Esophagus squamous epithelium (tissue), 5 donors: Measurements from ENCODE around the gene PIEZO1. TPM values are rescaled to one million over a fixed set of nuclear protein-coding genes. Genes with fewer than 3 reads are reported as not detected.

Experiments
- DNase-seq: peaks from one replicate; lab custom pipeline; 2025; lab: John Stamatoyannopoulos, UW
- H3K27ac ChIP-seq, 4 donors: fragments of 200-600 bp; sonication (generic); one replicate each; pipeline ENCODE4 v1.5.1; 2016 to 2019; ENCODE audit warnings: mild to moderate bottlenecking in 1 of 4
- H3K27me3 ChIP-seq, 4 donors: fragments of 200-600 bp; sonication (generic); 1 replicate in 3 of 4; 2 replicates in 1 of 4; pipeline versions ENCODE4 v1.5.1 to v1.6.0; 2017 to 2021; ENCODE audit warnings: antibody characterized with exemption in 1 of 4
- H3K36me3 ChIP-seq, 3 donors: fragments of 200-600 bp; sonication (generic); one replicate each; pipeline ENCODE4 v1.5.1; 2016 to 2019
- H3K4me1 ChIP-seq, 3 donors: fragments of 200-600 bp; sonication (generic); one replicate each; pipeline ENCODE4 v1.5.1; 2017 to 2019
- H3K4me3 ChIP-seq, 4 donors: fragments of 200-600 bp; sonication (generic); 1 replicate in 3 of 4; 2 replicates in 1 of 4; pipeline ENCODE4 v1.5.1; 2016 to 2019; ENCODE audit warnings: mild to moderate bottlenecking in 2 of 4, moderate library complexity in 1 of 4
- H3K9me3 ChIP-seq, 3 donors: fragments of 200-600 bp; sonication (generic); one replicate each; pipeline ENCODE4 v1.5.1; 2016 to 2019
- POLR2A ChIP-seq, 4 donors: fragments of 450-650 bp; IDR thresholded peaks; one replicate each; pipeline ENCODE4 v1.6.1; 2017; ENCODE audit warnings: antibody characterized with exemption in 4 of 4, mild to moderate bottlenecking in 4 of 4, moderate library complexity in 3 of 4
- WGBS, 2 donors: methylation state at CpG; one replicate each; pipeline ENCODE4 v1.1.5; 2018; 5-methylcytosine and 5-hydroxymethylcytosine counted together
- intact Hi-C: fragments of 100-400 bp; cut with DNase I; formaldehyde crosslinking; loops from one replicate; pipeline ENCODE4 v1.15.0; 2022
- total RNA-seq, 4 donors: library from RNA; depleted of rRNA; stranded (reverse); fragments of >200 nt; gene quantifications; one replicate each; pipeline ENCODE4 v1.1.0, GENCODE V29; 2016
- TF ChIP-seq, protein P1 (sequence below), 6 experiments: fragments of 450-650 bp in 4 of 6; fragments of 200-600 bp in 2 of 6; sonication (generic) in 2 of 6; IDR thresholded peaks; one replicate each; pipeline ENCODE4 v1.5.1; 2016 to 2019; ENCODE audit warnings: antibody characterized with exemption in 6 of 6, mild to moderate bottlenecking in 4 of 6, moderate library complexity in 4 of 6
- donor health status: DM: yes; HTN: yes; CAD: no.

PIEZO1 gene
- total RNA-seq, 4 donors from 2014 or later = 46.0 to 131 (median 103) TPM

DNA sequence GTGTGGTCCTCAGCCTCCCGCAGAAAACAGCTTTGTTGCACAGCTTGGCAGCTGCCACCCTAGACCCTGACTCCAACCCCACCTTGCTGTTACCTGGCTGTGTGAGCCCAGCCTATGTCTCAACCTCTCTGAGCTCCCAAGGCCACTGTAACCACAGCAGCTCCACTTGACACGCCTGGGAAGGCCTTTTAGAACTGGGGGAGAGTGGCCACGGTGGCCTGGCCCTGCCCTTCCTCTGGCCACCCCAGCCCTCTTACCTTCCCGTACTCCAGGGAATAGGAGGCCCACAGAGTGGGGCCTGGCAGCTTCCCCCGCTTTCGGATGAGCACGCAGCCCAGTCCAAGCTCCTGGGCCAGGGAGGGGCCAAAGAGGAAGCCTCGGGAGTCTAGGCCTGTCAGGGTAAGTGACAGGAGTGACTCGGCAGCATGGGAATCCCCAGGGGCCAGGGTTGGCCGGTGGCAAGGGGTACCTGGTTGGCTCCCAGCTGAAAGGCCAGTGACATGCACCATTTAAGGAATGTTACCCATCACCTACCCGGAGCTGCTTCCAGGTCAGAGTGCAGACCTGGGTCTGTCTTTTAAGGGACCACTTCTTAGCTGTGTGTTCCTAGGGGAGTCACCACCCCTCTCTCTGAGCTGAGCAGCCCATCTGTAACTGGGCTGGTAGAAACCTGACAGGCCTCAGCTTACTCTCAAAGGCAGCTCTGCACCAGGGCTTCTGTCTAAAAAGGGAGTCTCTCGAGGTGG, 25.3 kb upstream of the PIEZO1 start:
- no peaks in the 10 kb centered on the region for H3K27me3 ChIP-seq
- DNase-seq = no peak
- peak overlapping the region; percentile 64 to 99 (median 74) for H3K4me3 ChIP-seq
- H3K36me3 ChIP-seq = peaks cover 7 to 27% (median 14%) of the 10 kb centered on the region in 3 donors
- 27 to 57% methylated on average over 1 to 3 of the region's 12 CpGs for WGBS, 2 donors
- H3K27ac ChIP-seq = peak overlapping the region; percentile 92 to 98 (median 94)
- TF ChIP-seq POLR2A (IDR thresholded peaks at IDR 0.05) = no peak
- TF ChIP-seq, protein P1, sequence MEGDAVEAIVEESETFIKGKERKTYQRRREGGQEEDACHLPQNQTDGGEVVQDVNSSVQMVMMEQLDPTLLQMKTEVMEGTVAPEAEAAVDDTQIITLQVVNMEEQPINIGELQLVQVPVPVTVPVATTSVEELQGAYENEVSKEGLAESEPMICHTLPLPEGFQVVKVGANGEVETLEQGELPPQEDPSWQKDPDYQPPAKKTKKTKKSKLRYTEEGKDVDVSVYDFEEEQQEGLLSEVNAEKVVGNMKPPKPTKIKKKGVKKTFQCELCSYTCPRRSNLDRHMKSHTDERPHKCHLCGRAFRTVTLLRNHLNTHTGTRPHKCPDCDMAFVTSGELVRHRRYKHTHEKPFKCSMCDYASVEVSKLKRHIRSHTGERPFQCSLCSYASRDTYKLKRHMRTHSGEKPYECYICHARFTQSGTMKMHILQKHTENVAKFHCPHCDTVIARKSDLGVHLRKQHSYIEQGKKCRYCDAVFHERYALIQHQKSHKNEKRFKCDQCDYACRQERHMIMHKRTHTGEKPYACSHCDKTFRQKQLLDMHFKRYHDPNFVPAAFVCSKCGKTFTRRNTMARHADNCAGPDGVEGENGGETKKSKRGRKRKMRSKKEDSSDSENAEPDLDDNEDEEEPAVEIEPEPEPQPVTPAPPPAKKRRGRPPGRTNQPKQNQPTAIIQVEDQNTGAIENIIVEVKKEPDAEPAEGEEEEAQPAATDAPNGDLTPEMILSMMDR (IDR thresholded peaks at IDR 0.05) = no peak
- peaks cover 30 to 68% (median 35%) of the 10 kb centered on the region in 3 donors for H3K4me1 ChIP-seq
- intact Hi-C loops = loop anchor here (5.0 to 10.0 kb wide), 2 partner anchors 47 to 354 kb away; partner anchors contain the start of genes GALNS and TRAPPC2L
- H3K9me3 ChIP-seq = no peaks in the 10 kb centered on the region

DNA sequence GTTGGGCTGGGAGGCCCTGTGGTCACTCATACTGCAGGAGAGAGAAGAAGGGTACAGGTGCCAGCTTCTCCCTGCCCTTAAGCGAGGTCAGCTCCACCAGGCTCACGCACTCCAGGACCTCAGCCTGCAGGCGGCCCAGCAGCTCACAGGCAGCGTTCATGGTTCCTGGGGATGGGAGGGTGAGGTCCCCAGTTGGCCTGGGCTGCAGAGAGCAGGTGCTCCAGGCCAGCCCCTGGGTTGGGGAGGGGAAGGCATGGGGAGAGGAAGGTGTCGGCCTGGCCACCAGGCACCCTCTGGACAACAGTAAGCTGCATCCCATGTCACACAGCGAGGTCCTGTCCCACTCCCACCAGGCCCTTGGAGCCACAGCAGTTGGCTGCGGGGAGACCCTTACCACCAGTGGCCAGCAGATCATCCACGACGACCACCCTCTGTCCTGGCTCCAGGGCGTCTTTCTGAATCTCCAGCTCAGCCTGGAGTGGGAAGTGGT, 24.7 kb upstream of the PIEZO1 start:
- peaks cover 35 to 74% (median 40%) of the 10 kb centered on the region in 3 donors for H3K4me1 ChIP-seq
- no peaks in the 10 kb centered on the region for H3K9me3 ChIP-seq
- intact Hi-C loops = loop anchor here (5.0 to 10.0 kb wide), 2 partner anchors 48 to 355 kb away; partner anchors contain the start of genes GALNS and TRAPPC2L
- no peak for TF ChIP-seq POLR2A (IDR thresholded peaks at IDR 0.05)
- TF ChIP-seq, protein P1 (IDR thresholded peaks at IDR 0.05) = no peak
- peak overlapping the region in 2 of 4 donors; percentile 74 to 99 for H3K4me3 ChIP-seq
- no peak for DNase-seq
- peaks cover 7 to 27% (median 14%) of the 10 kb centered on the region in 3 donors for H3K36me3 ChIP-seq
- H3K27ac ChIP-seq = peak overlapping the region in 2 of 4 donors; percentile 92 to 98
- H3K27me3 ChIP-seq = no peaks in the 10 kb centered on the region
- 83 to 85% methylated on average over 1 to 4 of the region's 10 CpGs for WGBS, 2 donors

DNA sequence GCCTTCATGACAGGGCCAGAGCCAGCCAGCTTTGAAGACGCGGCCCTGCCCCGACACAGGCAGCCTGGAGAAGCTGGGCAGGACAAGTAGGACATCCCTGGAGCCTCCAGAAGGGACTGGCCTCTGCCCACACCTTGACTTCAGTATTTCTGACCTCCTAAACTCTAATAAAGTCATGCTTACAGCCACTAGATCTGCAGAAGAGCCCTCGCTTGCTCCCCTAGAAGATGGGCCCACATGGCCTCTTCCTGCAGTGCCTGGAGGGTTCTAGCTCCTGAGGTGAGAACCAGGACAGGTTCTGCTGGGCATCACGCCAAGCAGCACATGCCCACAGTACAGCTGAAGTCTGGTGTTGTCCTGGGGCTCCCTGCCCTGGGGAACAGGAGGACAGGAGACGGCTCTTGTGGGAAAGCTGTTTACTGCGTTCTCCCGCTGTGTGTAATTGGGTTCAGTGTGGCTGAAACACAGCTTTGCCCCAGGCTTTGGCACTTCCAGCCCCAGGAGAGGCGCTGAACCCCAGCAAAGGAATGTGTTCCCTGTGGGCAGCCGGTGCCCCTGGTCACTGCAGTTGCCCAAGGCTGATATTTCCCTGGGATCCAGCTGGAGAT, 24.2 kb upstream of the PIEZO1 start:
- Histone ChIP-seq H3K4me1 (peaks cover 40 to 79% (median 45%) of the 10 kb centered on the region in 3 donors), H3K9me3 (no peaks in the 10 kb centered on the region), H3K27me3 (no peaks in the 10 kb centered on the region), H3K27ac (peak overlapping the region in 1 of 4 donors; percentile 2), H3K4me3 (no peak overlapping the region), H3K36me3 (peaks cover 7 to 27% (median 14%) of the 10 kb centered on the region in 3 donors)
- WGBS, 2 donors = 26 to 64% methylated on average over 3 to 4 of the region's 10 CpGs
- DNase-seq = no peak
- intact Hi-C loops = no loop called here
- TF ChIP-seq, protein P1 (IDR thresholded peaks at IDR 0.05) = no peak
- no peak for TF ChIP-seq POLR2A (IDR thresholded peaks at IDR 0.05)

DNA sequence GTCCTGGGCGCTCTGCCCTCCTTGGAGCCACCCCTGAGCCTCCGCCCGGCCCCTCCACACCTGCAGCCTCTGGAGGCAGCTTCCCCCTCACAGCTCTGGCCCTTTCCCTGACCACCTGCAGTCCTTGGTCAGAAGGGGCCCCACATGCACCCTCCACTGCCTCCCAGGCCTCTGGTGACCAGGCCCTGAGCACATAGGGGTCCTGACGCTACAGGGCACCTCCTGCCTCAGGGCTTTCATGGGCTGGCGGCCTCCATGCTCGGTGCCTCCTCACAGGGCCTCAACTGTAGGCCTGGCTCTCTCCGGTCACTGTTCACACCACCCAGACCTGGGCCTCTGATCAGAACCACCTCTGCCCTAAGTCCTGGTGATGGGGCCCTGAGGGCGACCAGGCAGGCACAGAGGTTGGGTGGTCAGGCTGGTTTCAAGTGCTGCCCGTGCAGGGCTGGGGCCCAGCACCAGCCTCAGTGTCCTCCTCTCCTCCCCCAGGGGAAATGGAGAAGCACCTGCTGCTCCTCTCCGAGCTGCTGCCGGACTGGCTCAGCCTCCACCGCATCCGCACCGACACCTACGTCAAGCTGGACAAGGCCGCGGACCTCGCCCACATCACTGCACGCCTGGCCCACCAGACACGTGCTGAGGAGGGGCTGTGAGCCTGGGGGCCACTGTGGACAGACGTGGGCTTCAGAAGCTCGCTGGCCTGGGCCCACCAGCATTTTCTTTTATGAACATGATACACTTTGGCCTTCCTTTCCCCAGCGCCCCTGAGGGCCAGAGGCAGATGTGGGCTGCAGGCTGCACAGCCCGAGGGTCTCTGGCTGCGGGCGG, 22.8 kb upstream of the PIEZO1 start:
- no peak overlapping the region for H3K4me3 ChIP-seq
- H3K4me1 ChIP-seq = peaks cover 40 to 83% (median 45%) of the 10 kb centered on the region in 3 donors
- TF ChIP-seq, protein P1 (IDR thresholded peaks at IDR 0.05) = no peak
- no peak for TF ChIP-seq POLR2A (IDR thresholded peaks at IDR 0.05)
- DNase-seq = no peak
- no peaks in the 10 kb centered on the region for H3K27me3 ChIP-seq
- WGBS, 2 donors = 81 to 83% methylated on average over 5 to 16 of the region's 26 CpGs
- no peak overlapping the region for H3K27ac ChIP-seq
- peaks cover 7 to 27% (median 14%) of the 10 kb centered on the region in 3 donors for H3K36me3 ChIP-seq
- H3K9me3 ChIP-seq = no peaks in the 10 kb centered on the region
- intact Hi-C loops = no loop called here
